Mammary epithelial cell (primary cell): ENCODE measurements around the gene PPIP5K1.
"Not testable (repeated sequence)": the region's sequence is repeated elsewhere in the genome, so short reads cannot be mapped to it uniquely, and the experiment has no call there.

Experiments used
- EZH2 ChIP-seq: IDR thresholded peaks from 2 replicates; pipeline ENCODE4 v1.6.1; 2012; ENCODE audit warnings: low read length, inconsistent platforms, borderline replicate concordance
- TF ChIP-seq, protein P1 (sequence below), 2 donors: IDR thresholded peaks in 1 of 2; conservative IDR thresholded peaks in 1 of 2; 2 replicates each; pipeline ENCODE4 v1.5.1; 2011 to 2012; ENCODE audit warnings: inconsistent platforms in 2 of 2, low read length in 2 of 2, mild to moderate bottlenecking in 2 of 2, control low read depth in 1 of 2, low read depth in 1 of 2; ENCODE audit not compliant: insufficient read depth in 1 of 2; ENCODE audit errors: extremely low read depth in 1 of 2

DNA sequence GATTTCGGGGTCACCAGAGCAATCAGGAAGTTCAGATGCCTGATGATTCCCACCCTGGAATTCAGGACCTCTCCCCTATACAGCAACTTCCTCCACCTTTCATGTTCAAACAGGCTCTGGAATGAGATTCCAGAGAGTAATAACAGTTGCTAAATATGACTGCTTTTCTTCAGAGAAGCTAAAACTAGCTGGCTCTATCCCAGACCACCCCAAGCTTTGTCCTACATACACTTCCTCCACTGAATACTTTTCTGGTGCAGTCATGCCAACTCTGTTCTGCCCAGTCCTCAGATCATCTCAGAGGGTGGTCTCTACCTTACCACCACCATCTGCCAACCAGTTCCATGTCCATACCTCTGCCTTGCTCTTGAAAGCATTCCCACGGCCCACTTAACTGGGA, 23.4 kb downstream of the PPIP5K1 start:
- TF ChIP-seq, protein P1, sequence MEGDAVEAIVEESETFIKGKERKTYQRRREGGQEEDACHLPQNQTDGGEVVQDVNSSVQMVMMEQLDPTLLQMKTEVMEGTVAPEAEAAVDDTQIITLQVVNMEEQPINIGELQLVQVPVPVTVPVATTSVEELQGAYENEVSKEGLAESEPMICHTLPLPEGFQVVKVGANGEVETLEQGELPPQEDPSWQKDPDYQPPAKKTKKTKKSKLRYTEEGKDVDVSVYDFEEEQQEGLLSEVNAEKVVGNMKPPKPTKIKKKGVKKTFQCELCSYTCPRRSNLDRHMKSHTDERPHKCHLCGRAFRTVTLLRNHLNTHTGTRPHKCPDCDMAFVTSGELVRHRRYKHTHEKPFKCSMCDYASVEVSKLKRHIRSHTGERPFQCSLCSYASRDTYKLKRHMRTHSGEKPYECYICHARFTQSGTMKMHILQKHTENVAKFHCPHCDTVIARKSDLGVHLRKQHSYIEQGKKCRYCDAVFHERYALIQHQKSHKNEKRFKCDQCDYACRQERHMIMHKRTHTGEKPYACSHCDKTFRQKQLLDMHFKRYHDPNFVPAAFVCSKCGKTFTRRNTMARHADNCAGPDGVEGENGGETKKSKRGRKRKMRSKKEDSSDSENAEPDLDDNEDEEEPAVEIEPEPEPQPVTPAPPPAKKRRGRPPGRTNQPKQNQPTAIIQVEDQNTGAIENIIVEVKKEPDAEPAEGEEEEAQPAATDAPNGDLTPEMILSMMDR (conservative IDR thresholded peaks at IDR 0.05 in 1 of 2, IDR thresholded peaks at IDR 0.05 in 1 of 2; ENCODE audit: extremely low read depth in 1 of 2, insufficient read depth in 1 of 2, low read depth in 1 of 2, low read length in 2 of 2): not testable (repeated sequence)
- not testable (repeated sequence) for TF ChIP-seq EZH2
